ENCODE measurements around the gene ASB15. TPM values are rescaled to one million over a fixed set of nuclear protein-coding genes. Genes with fewer than 3 reads are reported as not detected.

Gene ASB15
- total RNA-seq, 1 experiment from 2014 or later = not detected

GRCh38 chr7:123662755-123663154 is 61.1 kb downstream of the ASB15 start:
- no peak for DNase-seq (ENCODE audit: low read depth)

GRCh38 chr7:123663200-123663599 is 61.6 kb downstream of the ASB15 start:
- no peak for DNase-seq (ENCODE audit: low read depth)

- DNase-seq (ENCODE audit: low read depth) = no peak
Observed at GRCh38 chr7:123665157-123665556, 63.5 kb downstream of the ASB15 start.

GRCh38 chr7:123665896-123666295 is 64.3 kb downstream of the ASB15 start:
- no peak for DNase-seq (ENCODE audit: low read depth)

- no peak for DNase-seq (ENCODE audit: low read depth)
Observed at GRCh38 chr7:123666492-123666891, 64.9 kb downstream of the ASB15 start.

- no peak for DNase-seq (ENCODE audit: low read depth)
Observed at GRCh38 chr7:123669485-123669884, 67.9 kb downstream of the ASB15 start.

GRCh38 chr7:123673137-123673732 is 71.6 kb downstream of the ASB15 start:
- DNase-seq (ENCODE audit: low read depth) = no peak

GRCh38 chr7:123673752-123674398 is 72.3 kb downstream of the ASB15 start:
- DNase-seq (ENCODE audit: low read depth) = no peak

GRCh38 chr7:123674399-123675180 is 73.0 kb downstream of the ASB15 start:
- DNase-seq (ENCODE audit: low read depth) = no peak

- no peak for DNase-seq (ENCODE audit: low read depth)
Observed at GRCh38 chr7:123675181-123675473, 73.5 kb downstream of the ASB15 start.

- DNase-seq (ENCODE audit: low read depth) = no peak
Observed at GRCh38 chr7:123677061-123677715, 75.6 kb downstream of the ASB15 start.

- DNase-seq (ENCODE audit: low read depth) = no peak
Observed at GRCh38 chr7:123679614-123680013, 78.0 kb downstream of the ASB15 start.

GRCh38 chr7:123680580-123680979 is 79.0 kb downstream of the ASB15 start:
- DNase-seq (ENCODE audit: low read depth) = no peak

- DNase-seq (ENCODE audit: low read depth) = no peak
Observed at GRCh38 chr7:123681561-123681960, 79.9 kb downstream of the ASB15 start.

- peak; percentile 74 for DNase-seq (ENCODE audit: low read depth)
Observed at GRCh38 chr7:123682690-123683089, 81.1 kb downstream of the ASB15 start.

GRCh38 chr7:123687161-123687560 is 85.5 kb downstream of the ASB15 start:
- DNase-seq (ENCODE audit: low read depth) = no peak

- no peak for DNase-seq (ENCODE audit: low read depth)
Observed at GRCh38 chr7:123687727-123688126, 86.1 kb downstream of the ASB15 start.

Other genes with a start within 250 kb of the ASB15 start
- 0.05 and 1.1 TPM in 2 replicates for gene IQUB, start 67.2 kb upstream of the ASB15 start, total RNA-seq (2014; rRNA removed; shearing (Covaris generic))
- 64.4 and 81.9 TPM in 2 replicates for gene NDUFA5, start 44.0 kb upstream of the ASB15 start, total RNA-seq (2014; rRNA removed; shearing (Covaris generic))
- not detected in 2 replicates for gene LMOD2, start 54.0 kb downstream of the ASB15 start, total RNA-seq (2014; rRNA removed; shearing (Covaris generic))
- 9.2 and 19.7 TPM in 2 replicates for gene WASL, start 147.2 kb downstream of the ASB15 start, total RNA-seq (2014; rRNA removed; shearing (Covaris generic))
- gene HYAL4, start 243.3 kb downstream of the ASB15 start, total RNA-seq (2014; rRNA removed; shearing (Covaris generic)) = not detected in 2 replicates

Data from M059J (cell line).